ENCODE data around the gene MIF. TPM values are rescaled to one million over a fixed set of nuclear protein-coding genes. Genes with fewer than 3 reads are reported as not detected.

The MIF gene
- total RNA-seq, 1 experiment from 2014 or later, result 1,068 TPM

DNA sequence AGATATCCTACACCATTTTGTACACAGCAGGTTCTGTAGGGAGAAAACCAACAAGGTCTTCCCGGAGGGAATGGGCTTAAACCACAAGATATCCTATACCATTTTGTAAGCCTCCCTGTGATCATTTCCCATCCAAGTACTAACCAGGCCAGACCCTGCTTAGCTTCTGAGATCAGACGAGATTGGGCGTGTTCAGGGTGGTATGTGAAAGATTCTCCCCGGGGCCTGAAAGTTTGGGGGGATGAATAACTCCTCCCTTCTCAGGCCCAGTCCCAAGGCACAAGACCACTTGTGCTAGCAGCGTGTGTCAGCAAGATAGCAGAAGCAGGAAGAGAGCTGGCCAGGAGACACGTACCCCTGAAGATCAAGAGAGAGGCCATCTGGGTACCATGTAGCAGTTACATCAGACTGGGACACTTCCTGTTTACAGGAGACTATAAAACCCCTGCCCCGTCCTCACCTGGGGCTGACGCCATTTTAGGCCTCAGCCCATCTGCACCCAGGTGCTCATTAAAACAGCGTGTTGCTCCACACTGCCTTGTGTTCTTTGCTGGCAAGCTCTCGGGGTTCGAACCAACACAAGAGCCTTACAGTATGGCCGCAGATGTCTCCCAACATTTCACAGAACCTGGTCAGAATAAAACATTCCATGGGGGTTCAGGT, 17.3 kb downstream of the MIF start:
- DNase-seq, result no peak
- Histone ChIP-seq H2BK12ac (ENCODE audit: insufficient read length, low read depth, low read length) (no peak overlapping the region), H3K27ac (ENCODE audit: insufficient read length, low read depth, low read length) (no peak overlapping the region), H3K18ac (ENCODE audit: insufficient read length, low read depth, low read length) (no peak overlapping the region), H3K23ac (ENCODE audit: insufficient read length, low read depth, low read length) (no peak overlapping the region), H2BK5ac (ENCODE audit: insufficient read length, low read length) (no peak overlapping the region), H3K56ac (ENCODE audit: insufficient read length, low read depth, low read length) (no peak overlapping the region), H4K91ac (ENCODE audit: insufficient read length, low read depth, low read length) (no peak overlapping the region), H2BK15ac (ENCODE audit: low read depth, low read length) (no peak overlapping the region), H3K14ac (ENCODE audit: insufficient read depth, low read length) (no peak overlapping the region), H3K4me2 (ENCODE audit: insufficient read depth, insufficient read length, low read length) (no peak overlapping the region), H4K20me1 (ENCODE audit: control insufficient read depth, insufficient read depth, insufficient read length) (no peaks in the 10 kb centered on the region), H2BK120ac (ENCODE audit: low read depth, low read length, poor library complexity, severe bottlenecking) (no peak overlapping the region), H4K5ac (ENCODE audit: insufficient read length, low read depth, low read length) (no peak overlapping the region), H3K27me3 (ENCODE audit: insufficient read depth, low read length) (no peaks in the 10 kb centered on the region), H3K79me1 (ENCODE audit: insufficient read depth, low read depth, low read length, poor library complexity, severe bottlenecking) (no peaks in the 10 kb centered on the region), H3T11ph (ENCODE audit: low read length) (no peak overlapping the region), H4K8ac (replicated peaks; ENCODE audit: insufficient read length, low read depth, low read length) (no peak overlapping the region), H3K23me2 (ENCODE audit: insufficient read length, low read depth, low read length, poor library complexity, severe bottlenecking) (peaks cover 7% of the 10 kb centered on the region), H3K4me1 (ENCODE audit: insufficient read depth, low read length) (0 out of 2 replicates have a peak, but pooled peaks cover 3% of the 10 kb centered on the region), H2AK5ac (ENCODE audit: insufficient read length, low read length) (no peak overlapping the region), H2BK20ac (ENCODE audit: low read depth, low read length, poor library complexity, severe bottlenecking) (no peak overlapping the region), H3K9me3 (ENCODE audit: control insufficient read depth, low read depth, low read length) (no peaks in the 10 kb centered on the region), H3K4ac (ENCODE audit: low read depth, low read length) (no peak overlapping the region), H2AFZ (ENCODE audit: low read length) (no peak overlapping the region), H3K9ac (ENCODE audit: extremely low read depth, insufficient read length, low read length) (no peak overlapping the region), H3K79me2 (ENCODE audit: insufficient read depth, low read length) (no peaks in the 10 kb centered on the region)
- Mint-ChIP-seq H3K4me1 (peaks cover 48 to 54% of the 10 kb centered on the region in 2 experiments), H3K4me3 (no peak overlapping the region), H3K9me3 (peaks cover 5 to 16% of the 10 kb centered on the region in 2 experiments; a peak in 4 of 5 replicates), H3K36me3 (ENCODE audit: insufficient read depth in 1 of 3, low read depth in 3 of 3) (peaks cover 2 to 16% (median 13%) of the 10 kb centered on the region in 3 experiments; a peak in 6 of 7 replicates), H3K27me3 (ENCODE audit: low read depth) (0 out of 2 replicates have a peak, but pooled peaks cover 4% of the 10 kb centered on the region), H3K27ac (0 out of 7 replicates have a peak overlapping the region, but pooled peaks of 1 of the 3 experiments have one; percentile 11)
- no CpG with 5 or more reads among the region's 12 CpGs for WGBS (ENCODE audit: extremely low coverage, insufficient read length, low lambda C conversion rate)
- TF ChIP-seq, protein P1, sequence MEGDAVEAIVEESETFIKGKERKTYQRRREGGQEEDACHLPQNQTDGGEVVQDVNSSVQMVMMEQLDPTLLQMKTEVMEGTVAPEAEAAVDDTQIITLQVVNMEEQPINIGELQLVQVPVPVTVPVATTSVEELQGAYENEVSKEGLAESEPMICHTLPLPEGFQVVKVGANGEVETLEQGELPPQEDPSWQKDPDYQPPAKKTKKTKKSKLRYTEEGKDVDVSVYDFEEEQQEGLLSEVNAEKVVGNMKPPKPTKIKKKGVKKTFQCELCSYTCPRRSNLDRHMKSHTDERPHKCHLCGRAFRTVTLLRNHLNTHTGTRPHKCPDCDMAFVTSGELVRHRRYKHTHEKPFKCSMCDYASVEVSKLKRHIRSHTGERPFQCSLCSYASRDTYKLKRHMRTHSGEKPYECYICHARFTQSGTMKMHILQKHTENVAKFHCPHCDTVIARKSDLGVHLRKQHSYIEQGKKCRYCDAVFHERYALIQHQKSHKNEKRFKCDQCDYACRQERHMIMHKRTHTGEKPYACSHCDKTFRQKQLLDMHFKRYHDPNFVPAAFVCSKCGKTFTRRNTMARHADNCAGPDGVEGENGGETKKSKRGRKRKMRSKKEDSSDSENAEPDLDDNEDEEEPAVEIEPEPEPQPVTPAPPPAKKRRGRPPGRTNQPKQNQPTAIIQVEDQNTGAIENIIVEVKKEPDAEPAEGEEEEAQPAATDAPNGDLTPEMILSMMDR (conservative IDR thresholded peaks at IDR 0.05), result no peak
